PC-9 (cell line): ENCODE results near the gene UBE2L5.

Source experiments
- CTCF ChIP-seq: fragments of 200-600 bp; sonication (generic); conservative IDR thresholded peaks from 2 replicates; pipeline ENCODE4 v1.6.1; 2017; ENCODE audit warnings: mixed run types, antibody characterized with exemption, mild to moderate bottlenecking, moderate library complexity
- EZH2 ChIP-seq: fragments of 200-600 bp; sonication (generic); IDR thresholded peaks from 2 replicates; pipeline ENCODE4 v1.8.0; 2017; ENCODE audit warnings: antibody characterized with exemption, low read depth

GRCh38 chr13:30464496-30465342 lies 42.4 kb downstream of the UBE2L5 start:
- TF ChIP-seq CTCF = no peak
- no peak for TF ChIP-seq EZH2
